ENCODE measurements around the gene MAOB. TPM values are rescaled to one million over a fixed set of nuclear protein-coding genes. Genes with fewer than 3 reads are reported as not detected.

The MAOB gene
- total RNA-seq, 1 experiment from 2014 or later: 1.1 TPM

DNA sequence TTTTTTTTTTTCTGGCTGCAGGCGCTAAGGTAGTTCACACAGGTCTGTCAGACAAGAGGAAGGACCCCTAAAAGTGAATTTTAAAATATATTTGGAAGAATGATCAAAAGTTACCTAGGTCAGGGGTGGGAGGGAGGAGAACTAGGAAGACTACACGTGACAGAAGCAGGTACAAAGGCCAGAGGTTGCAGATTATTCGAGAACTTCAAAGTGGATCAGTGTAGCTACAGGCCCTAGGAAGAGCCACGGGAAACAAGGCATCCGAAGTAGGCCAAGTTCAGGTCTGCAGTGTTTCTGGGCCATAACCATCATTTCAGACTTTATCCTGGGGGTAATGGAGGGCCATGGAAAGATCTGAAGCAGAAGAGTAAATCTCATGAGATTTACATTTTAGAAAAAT is 16.5 kb downstream of the MAOB start:
- Mint-ChIP-seq H3K36me3 (ENCODE audit: insufficient read depth in 1 of 3, low read depth in 3 of 3) (peaks cover 0 to 2% (median 0%) of the 10 kb centered on the region in 3 experiments; a peak in 2 of 7 replicates), H3K4me3 (no peak overlapping the region), H3K27ac (no peak overlapping the region), H3K4me1 (no peaks in the 10 kb centered on the region), H3K27me3 (ENCODE audit: low read depth) (no peaks in the 10 kb centered on the region), H3K9me3 (peaks cover 44 to 56% of the 10 kb centered on the region in 2 experiments)
- H2BK120ac ChIP-seq (ENCODE audit: low read depth, low read length, poor library complexity, severe bottlenecking): no peak overlapping the region
- H3K9me3 ChIP-seq (ENCODE audit: control insufficient read depth, low read depth, low read length): peaks cover 16% of the 10 kb centered on the region
- WGBS (ENCODE audit: extremely low coverage, insufficient read length, low lambda C conversion rate): no CpG with 5 or more reads among the region's 5 CpGs
- H3K79me2 ChIP-seq (ENCODE audit: insufficient read depth, low read length): no peaks in the 10 kb centered on the region
- H3K79me1 ChIP-seq (ENCODE audit: insufficient read depth, low read depth, low read length, poor library complexity, severe bottlenecking): no peaks in the 10 kb centered on the region
- H2AFZ ChIP-seq (ENCODE audit: low read length): no peak overlapping the region
- no peak overlapping the region for H3K4me2 ChIP-seq (ENCODE audit: insufficient read depth, insufficient read length, low read length)
- DNase-seq: no peak
- H3K23me2 ChIP-seq (ENCODE audit: insufficient read length, low read depth, low read length, poor library complexity, severe bottlenecking): no peaks in the 10 kb centered on the region
- no peak overlapping the region for H2BK20ac ChIP-seq (ENCODE audit: low read depth, low read length, poor library complexity, severe bottlenecking)
- H2AK5ac ChIP-seq (ENCODE audit: insufficient read length, low read length): no peak overlapping the region
- no peak overlapping the region for H2BK15ac ChIP-seq (ENCODE audit: low read depth, low read length)
- no peak overlapping the region for H3K4ac ChIP-seq (ENCODE audit: low read depth, low read length)
- TF ChIP-seq CTCF (conservative IDR thresholded peaks at IDR 0.05): no peak
- H3K4me1 ChIP-seq (ENCODE audit: insufficient read depth, low read length): no peaks in the 10 kb centered on the region
- no peak overlapping the region for H3K14ac ChIP-seq (ENCODE audit: insufficient read depth, low read length)
- H4K8ac ChIP-seq (replicated peaks; ENCODE audit: insufficient read length, low read depth, low read length): no peak overlapping the region
- no peak overlapping the region for H3K27ac ChIP-seq (ENCODE audit: insufficient read length, low read depth, low read length)
- H2BK12ac ChIP-seq (ENCODE audit: insufficient read length, low read depth, low read length): no peak overlapping the region
- H3K9ac ChIP-seq (ENCODE audit: extremely low read depth, insufficient read length, low read length): no peak overlapping the region
- H4K20me1 ChIP-seq (ENCODE audit: control insufficient read depth, insufficient read depth, insufficient read length): no peaks in the 10 kb centered on the region
- H3T11ph ChIP-seq (ENCODE audit: low read length): no peak overlapping the region
- no peak overlapping the region for H2BK5ac ChIP-seq (ENCODE audit: insufficient read length, low read length)
- H4K91ac ChIP-seq (ENCODE audit: insufficient read length, low read depth, low read length): no peak overlapping the region
- H4K5ac ChIP-seq (ENCODE audit: insufficient read length, low read depth, low read length): no peak overlapping the region
- H3K18ac ChIP-seq (ENCODE audit: insufficient read length, low read depth, low read length): no peak overlapping the region
- H3K27me3 ChIP-seq (ENCODE audit: insufficient read depth, low read length): no peaks in the 10 kb centered on the region
- H3K23ac ChIP-seq (ENCODE audit: insufficient read length, low read depth, low read length): no peak overlapping the region
- H3K56ac ChIP-seq (ENCODE audit: insufficient read length, low read depth, low read length): no peak overlapping the region
